A204.1 (cell line): Measurements from ENCODE around the gene EML4.
A peak's percentile ranks its signal among the peaks of the same experiment; 100 is the strongest.

Source experiments
- FAIRE-seq: peaks from 2 replicates; lab custom pipeline; 2012; peaks lifted over from hg19 to GRCh38; lab: Jason Lieb, UNC

The EML4 gene

GRCh38 chr2:42137125-42137841, 31.9 kb upstream of the EML4 start:
- no peak for FAIRE-seq

- FAIRE-seq, result no peak
Observed at GRCh38 chr2:42138163-42139015, 30.8 kb upstream of the EML4 start.

DNA sequence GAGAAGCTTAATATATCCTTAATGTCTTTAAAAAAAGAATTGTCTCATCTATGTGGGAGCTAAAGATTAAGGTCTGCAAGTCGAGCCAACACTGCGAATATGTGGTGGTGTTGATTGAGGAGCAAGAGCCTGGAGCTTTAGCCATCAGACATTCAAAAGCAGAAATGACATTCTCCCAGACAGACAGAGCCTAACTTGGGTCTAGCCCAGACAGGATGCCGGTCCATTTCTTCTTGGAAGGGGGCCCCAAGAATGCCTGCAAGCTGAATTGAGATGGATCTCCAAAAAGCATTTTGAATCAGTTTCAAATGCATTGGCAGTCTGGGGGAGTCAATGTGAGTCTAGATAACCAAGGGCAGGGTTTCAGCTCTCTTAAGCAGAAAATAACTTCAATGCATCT, 30.1 kb upstream of the EML4 start:
- no peak for FAIRE-seq

DNA sequence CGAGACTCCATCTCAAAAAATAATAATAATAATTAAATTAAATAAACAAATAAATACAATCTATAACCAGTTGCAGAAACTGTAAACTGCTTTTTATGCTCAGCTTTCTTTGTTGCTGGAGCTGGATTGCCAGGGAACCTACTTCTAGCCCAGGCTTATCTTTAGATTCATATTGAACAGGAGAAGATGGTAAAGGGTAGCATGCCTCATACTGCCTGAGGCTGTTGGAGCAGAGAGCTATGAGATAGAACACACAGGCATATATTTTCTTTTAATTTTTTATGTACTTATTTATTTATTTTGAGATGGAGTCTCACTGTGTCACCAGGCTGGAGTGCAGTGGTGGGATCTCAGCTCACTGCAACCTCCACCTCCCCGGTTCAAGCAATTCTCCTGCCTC, 28.7 kb upstream of the EML4 start:
- FAIRE-seq, result no peak

- peak; percentile 98 for FAIRE-seq
Observed at GRCh38 chr2:42141687-42142546, 27.2 kb upstream of the EML4 start.

- no peak for FAIRE-seq
Observed at GRCh38 chr2:42142547-42143184, 26.5 kb upstream of the EML4 start.

DNA sequence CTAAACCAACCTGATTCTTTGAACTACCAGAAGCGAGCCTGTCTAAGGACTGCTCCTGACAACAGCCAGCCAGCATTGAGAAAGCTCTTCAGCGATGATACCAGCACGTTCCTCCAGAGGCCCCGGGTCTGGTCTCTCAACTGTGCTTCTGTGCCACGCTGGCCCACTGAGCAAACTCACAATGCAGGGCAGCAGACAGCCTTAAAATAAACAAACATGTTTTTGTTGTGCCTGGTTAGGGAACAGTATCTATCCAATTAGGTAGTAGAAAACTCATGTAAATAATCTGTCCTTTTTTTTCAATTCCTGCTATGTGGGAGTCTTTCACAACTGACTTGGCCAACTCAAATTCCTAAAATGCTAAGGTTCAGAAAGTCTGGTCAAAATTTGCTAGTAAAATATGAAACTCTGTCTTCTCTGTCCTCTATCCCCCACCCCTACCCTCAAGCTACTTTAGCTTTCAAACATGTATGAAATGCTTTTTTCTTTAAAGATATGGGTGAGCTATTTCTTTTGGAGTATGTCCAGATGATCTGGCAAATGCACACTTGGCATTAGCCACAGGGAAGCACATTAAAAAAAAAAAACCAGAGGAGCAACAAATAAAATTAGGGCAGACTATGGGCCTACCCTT, 21.4 kb upstream of the EML4 start:
- FAIRE-seq, result no peak

DNA sequence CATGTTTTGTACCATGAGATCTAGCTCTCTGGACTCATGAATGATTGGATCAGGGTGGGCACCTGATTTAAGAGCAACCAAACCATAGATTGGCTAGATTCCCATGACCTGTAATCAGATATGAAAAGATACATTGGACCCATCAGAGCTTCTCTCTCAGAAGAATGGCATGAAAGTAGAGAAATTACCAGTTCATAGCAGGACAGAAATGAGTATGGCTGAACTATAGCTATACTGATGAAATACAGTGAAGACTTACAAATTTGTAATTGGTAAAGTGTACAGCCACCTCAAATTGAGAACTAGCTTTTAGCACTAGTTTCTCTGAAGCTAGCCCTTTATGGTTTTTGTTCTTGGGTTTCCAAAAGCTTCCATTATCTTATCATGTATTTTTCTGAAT, 19.0 kb upstream of the EML4 start:
- no peak for FAIRE-seq

DNA sequence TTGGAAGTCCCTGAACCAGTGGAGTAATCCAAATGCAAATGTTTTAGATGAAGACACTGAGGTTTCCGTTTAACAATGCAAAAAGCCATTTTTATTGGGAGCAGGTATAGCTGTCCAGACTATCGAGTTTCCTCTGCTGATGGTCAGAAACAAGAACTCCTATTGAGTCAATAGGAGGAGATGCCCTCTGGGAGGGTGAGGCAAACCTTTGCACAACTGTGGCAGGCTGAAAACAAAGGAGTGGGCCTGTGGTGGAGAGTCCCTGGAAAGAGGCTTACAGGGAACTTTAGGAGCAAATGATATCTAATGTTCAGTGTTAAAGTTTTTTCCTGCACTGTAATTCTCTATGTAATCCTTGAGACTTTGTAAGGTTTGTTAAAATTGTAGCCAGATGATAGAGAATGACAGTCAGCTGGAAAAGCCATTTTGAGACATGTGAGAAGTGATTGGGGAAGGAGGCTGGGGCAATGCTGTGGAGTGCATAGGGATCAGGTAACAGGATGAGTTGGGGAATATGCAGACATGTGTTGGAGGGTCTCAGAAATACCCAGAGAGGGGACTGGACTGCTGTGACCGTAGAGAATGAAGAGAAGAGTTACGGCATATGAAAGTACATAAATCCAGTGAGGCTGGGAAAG, 15.1 kb upstream of the EML4 start:
- no peak for FAIRE-seq

DNA sequence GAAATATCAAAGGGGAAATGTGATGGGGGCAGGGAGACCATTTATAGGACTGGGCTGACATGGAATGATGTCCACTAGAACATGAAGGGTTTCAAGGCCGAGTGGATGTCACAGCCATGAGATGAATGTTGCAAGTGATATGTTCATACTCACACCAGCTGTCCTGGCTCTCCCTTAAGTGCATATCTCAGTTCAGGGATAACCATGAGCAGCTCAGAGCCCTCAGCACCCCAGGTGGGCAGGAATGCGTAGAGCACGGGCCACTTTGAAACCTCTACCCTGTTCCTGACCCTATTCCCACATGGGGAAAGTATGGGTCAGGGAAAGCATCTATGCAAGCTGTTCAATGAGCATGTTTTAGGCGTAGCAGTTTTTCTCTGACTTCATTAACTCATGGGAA, 12.4 kb upstream of the EML4 start:
- FAIRE-seq, result no peak

DNA sequence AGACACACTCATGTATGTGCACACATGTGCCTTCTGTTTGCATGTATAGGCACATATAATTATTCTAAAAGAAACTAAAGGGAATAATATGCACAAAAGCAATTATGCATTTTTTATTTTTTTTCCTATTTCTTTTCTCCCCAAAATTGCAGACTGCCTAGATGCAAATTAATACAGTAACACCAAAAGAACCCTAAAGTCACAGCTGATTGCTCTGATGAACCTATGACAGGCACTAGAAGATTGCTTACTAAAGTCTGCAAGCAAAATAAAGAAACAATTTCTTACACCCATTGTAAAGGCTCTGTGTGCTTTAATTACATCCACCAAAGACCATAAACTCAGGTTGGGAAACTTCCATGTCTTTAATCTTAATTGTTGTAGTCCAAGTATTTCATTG, 7.7 kb upstream of the EML4 start:
- no peak for FAIRE-seq

- FAIRE-seq, result no peak
Observed at GRCh38 chr2:42163444-42164045, 5.6 kb upstream of the EML4 start.

DNA sequence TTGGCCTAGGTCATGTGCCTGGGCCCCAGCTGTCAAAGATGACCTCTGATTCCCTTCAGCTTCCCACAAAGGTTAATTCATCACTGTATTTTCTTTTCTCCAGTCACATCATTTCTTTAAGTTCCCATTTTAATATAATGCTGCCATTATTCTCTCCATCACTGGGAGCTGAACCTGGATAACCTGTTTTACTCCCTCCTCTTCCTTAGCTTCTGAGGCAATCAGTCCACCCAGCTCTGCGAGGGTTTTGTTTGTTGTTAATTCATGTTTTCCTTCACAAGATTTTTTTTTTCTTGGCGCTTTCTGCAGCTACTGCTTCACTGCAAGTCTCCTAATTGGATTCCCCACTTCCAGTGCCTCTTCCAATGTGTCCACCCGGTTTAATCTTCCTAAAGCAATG, 5.1 kb upstream of the EML4 start:
- FAIRE-seq, result no peak

DNA sequence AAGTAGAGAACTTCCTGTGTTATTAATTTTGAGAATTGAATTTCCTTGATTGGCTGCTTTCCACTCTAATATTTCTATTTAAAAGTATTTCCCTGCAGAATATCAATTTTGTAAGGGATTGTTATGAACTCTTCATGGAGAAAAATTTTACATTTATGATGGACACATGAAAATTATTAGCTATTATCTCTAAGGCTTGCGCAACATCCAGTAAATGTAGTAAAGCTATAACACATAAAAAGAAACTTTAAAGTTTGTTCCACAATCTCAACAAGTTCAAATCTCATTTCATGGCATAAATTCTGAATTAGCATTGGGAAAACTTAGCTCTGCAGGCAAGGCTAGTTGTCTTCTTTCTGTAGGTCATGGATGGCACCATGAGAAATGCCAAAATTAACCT, 4.2 kb upstream of the EML4 start:
- no peak for FAIRE-seq

DNA sequence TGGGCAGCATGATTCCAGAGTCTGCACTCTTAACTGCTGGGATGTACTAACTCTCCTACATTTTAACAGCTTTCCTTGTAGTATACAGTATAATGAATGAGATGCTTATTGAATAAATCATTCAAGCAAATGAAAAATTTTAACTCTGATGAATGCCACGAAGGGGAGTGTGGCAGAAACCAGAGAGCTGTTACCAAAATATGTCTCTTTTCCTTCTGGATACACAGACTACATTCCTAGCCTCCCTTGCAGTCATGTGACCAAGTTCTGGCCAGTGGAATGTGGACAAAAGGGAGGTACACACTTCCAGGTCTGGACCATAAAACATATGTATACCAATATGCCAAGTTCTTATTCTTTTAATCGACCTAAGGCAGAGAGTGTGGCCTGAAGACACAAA, 1.7 kb upstream of the EML4 start:
- FAIRE-seq, result no peak

DNA sequence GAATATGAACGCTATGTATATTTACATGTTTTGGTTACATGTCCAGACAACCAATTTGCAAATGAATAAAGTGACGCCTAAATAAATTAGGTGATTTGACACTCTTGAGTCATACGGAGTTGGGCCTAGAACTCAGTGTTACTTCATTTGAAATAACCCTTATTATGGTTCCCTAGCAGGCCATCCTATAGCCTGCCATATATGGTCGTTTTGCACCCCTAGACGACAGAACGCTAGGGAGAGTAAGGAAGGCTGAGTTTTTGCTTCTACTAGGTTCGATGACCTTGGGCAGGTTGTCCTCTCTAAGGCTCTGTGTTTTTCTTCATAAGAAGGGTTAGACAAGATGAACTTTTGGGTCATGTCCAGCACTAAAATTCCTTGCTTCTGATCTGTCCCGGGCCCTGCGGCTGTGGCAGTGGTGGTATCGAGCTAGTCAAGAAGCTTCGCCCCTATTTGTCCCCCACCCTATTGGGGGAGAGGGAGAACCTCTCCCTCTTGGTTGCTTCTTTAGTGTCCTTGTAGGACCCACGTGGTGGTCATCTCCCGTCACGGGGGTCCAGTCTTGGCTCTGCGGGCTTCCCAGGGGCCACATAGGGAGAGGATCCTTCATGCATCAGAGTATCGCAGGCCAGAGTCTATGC, 574 bp upstream of the EML4 start:
- FAIRE-seq, result no peak

- no peak for FAIRE-seq
Observed at GRCh38 chr2:42169874-42170521, 845 bp downstream of the EML4 start.

GRCh38 chr2:42170619-42171395, 1.7 kb downstream of the EML4 start:
- FAIRE-seq, result no peak

DNA sequence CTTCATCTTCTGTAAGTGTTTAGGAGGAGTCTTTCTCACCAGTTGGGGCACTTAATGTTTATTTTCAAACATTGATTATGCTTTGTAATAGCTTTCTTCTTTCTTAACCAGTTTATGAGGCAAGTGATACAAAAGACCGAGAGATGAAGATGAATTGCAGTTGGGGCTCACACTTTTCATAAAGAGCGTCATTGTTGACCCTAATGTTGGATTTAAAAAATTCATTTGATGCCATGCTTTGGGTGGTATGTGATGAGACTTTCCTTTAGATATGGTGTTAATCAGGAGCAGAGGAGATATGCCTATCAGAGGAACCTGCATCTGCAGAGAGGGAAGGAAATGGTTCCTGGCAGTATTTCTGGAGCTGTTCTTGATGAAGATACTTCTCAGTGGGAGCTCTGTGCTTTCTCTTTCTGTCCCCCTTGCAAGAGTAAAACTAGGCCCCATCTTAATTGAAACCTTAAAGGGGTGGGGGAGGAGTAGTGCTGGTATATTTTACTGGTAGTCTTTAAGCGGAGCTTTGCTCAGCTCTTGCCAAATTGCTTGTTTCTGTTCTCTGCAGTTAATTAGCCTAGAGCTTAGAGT, 2.3 kb downstream of the EML4 start:
- FAIRE-seq, result no peak
